GM18511 (cell line): ENCODE results near the gene C1D.

Experiments used
- ATAC-seq: cut with Tn5 transposase; IDR thresholded peaks from one replicate; pipeline ENCODE4 v1.9.1; 2021; ENCODE audit warnings: mild to moderate bottlenecking, moderate library complexity; ENCODE audit not compliant: unreplicated experiment

Gene C1D

DNA sequence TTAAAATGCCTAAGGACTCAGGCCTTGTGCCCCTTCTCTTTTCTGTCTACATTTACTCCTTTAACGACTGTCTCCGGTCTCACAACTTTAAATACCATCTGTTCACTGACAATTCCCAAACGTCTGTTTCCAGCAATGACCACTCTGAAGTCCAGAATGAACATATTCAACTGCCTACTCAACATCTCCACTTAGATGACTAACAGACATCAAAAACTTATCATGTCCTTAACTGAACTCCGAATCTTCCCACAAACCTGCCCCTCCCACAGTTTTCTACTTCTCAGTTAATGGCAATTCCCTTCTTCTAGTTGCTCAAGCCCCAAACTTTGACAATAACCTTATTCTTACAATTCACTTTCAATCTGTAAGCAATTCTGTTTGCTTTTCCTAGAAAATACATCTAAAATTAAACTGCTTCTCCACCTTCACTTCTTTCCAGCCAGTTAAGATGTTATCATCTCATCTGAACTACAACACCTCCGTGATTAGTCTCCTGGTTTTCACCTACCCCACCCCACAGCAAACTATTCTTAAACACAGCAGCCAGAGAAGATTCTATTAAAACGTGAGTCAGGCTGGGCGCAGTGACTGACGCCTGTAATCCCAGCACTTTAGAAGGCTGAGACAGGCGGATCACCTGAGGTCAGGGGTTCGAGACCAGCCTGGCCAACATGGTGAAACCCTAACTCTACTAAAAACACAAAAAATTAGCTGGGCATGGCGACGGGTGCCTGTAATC is 2.8 kb downstream of the C1D start:
- no peak for ATAC-seq

DNA sequence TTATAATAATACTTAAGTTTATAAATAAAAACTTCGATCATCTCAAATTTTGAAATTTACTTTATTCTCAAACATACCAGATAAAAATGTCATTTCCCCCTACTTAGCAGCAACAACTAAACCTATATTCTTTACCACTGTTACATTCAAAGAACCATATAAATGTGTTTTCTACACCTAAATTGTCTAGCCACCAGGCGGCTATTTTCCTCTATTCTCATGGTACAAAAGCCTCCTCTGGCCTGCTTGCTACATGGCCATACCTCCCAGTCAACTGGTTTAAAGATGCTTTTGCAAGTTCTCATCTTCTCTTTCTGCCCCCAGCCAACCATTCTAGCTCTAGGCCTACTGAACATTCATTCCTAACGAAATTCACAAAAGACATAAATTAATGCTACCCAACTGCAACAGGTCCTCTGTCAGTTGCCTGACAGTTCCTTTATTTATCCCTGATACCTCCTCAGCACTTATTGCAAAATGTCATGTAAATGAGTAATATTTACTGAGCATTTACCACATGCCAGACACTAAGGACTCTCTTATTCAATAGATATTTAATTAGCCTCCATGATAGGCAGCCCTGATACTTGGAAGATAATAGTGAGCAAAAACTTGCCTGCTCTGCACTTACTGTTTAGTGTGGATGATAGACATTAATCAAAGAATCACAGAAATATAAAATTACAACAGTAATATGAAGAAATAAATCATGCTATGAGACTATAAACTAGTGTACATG is 5.0 kb downstream of the C1D start:
- ATAC-seq = no peak

DNA sequence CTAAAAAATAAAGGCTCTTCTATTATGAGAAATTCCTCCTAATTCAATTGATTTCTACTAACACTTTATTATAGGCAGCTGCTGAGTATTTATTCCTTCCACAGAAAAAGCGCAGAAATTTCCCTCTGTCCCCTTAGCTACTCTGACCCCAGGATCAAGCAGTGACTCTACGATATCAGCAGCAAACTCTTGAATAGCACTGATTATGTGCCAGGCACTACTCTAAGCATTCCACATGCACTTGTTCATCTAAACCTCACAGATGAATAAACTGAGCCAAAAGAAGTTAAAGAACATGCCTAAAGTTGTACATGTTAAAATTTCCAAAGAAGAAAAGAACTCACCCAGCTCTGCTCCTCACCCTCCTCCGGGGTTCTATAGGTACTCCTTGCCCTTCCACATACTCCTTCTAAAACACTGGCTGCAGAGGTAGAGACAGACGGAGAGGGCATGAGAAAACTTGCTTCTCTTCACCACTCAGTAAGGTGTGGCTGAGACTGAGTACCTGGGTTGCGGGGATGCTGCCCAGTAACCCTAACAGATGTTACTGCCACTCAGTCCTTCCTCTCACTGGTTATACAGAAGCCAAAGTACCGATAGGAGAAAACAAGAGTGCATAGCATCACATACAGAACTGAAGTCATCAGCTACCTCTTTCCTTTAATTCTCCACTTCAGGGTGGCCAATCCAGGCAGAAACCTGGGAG is 9.9 kb downstream of the C1D start:
- ATAC-seq = no peak

DNA sequence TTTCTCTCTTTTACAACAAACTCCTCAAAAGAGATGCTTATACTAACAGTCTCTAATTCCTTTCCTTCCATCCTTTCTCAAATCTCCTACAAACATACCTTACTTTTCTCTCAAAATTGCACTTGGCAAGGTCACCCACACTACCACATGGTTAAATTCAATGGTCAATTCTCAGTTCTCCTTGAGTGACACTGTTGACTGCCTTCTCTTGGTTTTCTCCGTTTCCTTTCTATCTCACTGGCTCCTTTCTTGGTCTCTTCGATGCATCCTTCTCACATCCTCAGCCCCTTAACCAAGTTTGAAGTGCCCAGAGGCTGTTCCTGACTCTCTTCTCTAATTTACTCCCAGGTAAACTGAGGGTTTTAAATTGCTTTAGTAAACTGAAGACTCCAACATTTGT is 12.5 kb downstream of the C1D start:
- peak; percentile 66 for ATAC-seq

DNA sequence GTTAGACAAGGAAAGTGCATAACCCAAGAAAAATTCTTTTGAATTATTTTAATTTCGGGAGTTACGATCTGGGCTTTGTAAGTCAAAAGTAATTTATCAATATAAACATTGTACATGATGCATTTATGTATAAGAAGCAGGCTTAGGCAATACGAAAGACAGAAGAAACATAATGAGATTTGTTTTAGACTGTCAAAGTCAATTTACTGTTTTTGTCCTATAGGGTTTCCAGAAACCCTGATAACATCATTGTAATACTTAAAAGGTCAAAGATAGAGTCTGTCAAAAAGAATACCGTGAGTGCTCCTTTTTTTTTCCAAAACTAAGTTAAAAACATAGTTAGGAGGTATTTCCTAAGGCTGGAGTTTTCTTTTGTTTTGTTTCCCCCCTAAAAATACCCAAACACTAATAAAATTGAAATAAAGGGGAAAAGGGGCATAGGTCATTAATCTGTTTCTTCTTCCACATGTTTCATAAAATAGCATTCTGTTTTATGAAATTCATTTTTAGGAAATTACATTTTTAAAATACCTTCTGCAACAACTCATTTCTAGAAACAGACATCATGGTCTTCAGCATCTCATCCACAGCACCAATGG is 16.1 kb downstream of the C1D start:
- ATAC-seq = no peak

DNA sequence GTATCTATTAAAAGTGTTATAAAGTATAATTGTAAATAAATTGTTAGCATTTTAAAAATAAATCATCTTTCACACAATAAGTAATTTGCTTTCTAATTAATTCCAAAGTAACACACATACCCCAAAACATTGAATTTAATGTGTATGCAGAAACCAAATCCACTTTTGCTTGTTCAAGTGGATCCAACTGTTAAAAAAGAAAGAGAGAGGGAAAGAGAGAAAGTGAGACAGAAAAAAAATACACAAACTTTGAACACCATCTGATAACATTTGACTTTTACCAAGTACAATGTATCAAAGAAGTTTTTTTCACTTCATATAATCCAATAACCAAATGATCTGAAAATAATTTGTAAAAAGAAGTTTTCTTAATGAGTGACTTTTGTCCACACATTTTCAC is 16.6 kb downstream of the C1D start:
- ATAC-seq = no peak

DNA sequence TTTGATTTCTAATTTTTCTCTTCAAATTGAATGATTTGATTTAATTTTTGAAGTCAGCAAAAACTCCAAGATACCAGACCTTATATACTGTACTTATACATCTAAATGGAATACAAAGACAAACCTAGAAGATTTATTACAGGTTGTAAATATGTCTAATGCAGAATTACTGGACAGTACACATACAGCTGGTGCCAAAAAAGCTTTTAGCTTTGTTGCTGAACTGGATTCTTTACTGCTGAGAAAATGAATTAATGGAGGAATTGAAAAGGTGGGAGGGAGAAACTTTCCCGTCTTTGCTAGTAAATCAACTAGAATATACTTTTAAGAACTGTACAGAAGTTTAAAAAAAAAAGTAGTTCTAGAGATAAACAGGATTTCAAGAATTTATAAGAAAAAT is 17.5 kb downstream of the C1D start:
- ATAC-seq = no peak

DNA sequence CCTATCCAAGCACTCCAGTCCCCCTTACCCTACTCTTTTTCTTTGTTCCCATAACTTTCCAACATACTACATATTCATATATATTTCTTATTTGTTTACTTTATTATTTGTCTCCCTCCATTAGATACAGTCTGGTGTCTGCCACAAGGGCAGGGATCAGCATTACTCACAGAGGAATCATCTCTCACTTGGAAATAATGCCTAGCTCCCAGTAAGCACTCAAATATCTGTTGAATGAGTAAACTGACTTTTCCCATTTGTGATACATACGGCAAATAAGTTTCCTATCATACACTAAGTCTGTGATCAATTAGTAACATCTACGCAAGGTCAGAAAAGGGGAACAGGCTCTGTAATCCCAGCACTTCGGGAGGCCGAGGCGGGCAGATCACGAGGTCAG is 18.7 kb downstream of the C1D start:
- ATAC-seq = no peak

DNA sequence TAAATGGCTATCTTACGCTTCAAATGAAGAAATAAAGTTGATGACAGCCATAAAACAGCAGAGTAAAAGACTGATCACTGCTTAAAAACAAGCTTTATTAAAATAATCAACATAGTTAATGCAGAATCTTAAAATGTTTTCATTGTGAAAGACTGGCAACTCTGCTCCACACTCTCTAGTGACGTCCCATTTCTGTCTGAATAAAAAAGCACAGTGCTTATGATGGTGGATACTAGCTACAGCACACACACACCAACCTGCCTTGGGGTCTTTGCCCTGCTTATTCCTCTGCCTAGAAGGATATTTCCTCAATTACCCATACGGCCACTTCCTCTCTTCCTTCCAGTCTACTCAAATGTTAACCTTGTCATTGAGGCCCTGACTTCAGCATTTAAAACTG is 19.1 kb downstream of the C1D start:
- no peak for ATAC-seq

DNA sequence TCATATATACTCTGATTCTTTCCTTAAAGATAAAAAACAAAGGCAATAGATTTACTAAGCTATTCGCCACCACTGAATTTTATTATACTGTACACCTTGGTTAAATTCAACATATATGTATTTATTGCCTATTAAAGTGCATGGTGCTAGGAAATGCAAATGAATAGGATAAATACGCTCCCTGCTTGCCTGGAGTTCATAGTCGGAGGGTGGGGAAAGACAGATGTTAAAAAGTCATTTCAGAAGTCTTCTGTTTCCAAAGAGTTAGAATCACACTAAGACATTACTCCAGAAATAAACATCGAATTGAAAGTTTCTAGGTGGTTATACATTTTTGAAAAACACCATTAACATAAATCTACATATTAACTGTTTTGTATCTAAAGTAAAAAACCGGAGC is 19.8 kb downstream of the C1D start:
- no peak for ATAC-seq

DNA sequence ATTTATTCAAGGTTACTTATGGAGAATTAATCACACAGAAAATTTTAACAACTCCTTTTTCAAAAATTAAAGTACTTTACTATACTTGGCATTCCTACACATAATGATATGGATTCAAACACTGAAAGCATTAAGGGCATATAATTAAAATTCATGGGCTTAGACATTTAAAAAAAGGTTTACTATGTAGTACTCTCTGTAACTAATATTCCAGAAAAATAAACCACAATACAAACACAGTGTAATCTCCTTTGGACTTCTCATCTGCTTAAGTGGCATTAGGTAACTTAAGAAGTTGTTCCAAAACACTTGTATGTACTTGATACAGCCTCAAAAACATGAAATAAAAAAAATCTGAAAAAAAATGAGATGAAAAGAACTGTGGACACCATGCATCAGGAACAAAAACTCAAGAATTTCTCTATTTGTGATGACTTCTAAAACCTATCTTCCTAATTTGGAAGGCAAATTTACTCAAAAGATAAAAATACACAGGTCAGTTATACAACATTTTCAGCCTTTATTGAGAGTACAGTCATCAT is 21.0 kb downstream of the C1D start:
- no peak for ATAC-seq

DNA sequence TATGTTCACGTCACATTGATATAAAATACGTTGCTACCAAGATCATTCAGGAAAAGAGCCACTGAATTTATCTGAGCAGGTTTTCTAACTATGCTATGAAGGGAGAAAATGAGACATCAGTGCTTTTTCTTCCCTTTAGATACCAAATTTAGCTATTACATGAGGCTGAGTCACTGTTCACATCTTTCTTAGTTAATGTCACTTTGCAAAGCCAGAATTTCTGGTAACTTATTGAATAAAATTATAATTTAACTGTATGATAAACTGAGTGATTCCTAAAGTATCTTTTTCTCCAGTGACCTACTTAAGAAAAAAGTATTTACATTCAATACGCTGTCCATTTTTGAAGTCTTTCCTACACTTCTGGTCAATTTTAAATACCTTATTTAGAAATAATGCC is 22.7 kb downstream of the C1D start:
- no peak for ATAC-seq

DNA sequence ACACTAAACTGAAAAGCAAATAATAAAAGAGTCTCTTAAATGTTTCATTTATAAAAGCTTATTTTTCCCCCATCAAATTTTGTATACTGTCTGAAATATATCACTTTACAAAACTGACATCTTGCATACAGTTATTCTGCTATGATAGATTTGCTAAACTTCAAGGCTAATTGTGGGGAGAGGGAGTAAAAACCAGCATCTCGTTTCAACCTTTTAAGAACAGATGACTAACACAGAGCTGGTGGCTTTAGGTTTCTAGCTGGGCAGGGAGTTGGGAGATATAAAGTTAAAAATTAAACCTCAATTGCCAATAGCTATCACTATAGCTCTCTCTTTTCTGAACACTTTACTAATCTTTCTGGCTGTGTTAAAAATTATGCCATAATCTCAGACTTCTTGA is 23.5 kb downstream of the C1D start:
- no peak for ATAC-seq

DNA sequence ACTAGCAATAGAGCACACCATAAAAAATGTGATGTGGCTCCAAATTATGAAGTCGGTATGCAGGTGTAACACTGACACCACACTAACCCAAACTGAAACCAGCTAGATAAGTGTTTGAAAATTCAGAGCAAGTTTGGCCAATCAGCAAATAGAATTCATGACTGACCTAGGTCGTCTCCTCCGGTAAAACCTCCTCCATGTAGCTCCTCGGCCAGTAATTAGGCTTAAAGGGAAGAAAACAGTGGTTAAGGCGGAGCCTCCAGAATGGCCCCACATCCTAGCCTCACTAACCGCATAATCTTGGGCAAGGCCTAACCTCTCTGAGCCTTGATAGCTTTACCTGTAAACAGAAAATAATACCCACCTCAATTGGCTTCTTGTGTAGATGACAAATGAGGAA is 30.1 kb downstream of the C1D start:
- no peak for ATAC-seq

DNA sequence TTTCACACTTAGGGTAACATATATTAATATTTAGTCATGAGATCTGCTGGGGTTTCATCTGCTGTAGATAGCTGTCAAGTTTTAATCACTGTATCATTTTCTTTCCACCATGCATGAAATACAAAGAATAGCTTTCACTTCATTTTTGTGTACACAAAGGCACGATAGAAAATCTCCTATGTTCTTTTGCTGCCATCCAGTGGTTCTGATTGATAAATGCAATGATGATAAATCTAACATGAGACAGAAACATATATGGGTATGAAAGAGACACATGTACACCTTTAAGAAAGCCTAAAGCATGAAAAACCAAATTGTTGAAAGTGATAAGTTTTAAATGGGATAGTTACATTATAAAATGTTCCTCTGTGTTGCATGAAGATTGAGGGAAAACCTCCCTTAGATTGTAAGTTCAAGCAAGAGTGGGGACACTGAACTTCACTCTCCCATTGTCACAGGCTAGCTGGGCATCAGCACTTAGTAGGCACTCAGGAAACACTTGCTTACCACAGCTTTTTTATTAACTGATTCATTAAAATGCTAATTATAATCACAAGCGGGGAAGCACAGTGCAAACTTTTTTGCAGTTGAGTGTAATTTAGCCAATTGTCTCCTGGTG is 31.2 kb downstream of the C1D start:
- ATAC-seq = peak; percentile 79

DNA sequence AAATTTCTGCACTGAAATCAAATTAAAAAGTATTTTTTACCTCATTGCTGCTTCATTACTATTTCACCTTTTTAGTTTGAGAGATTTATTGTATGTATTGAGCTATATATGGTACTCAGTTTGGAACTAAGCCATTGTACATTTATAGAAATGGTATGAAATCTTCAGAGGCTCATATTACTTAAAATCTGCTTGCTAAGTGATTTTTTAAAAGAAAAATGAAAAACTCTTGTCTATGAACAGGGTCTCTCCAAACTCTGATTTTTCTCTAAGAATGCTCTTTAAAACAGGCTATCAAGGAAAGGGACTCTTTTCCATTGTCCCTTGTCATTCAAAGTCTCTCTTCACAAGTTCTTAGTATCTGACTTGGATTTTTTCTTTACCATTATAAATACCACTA is 31.8 kb downstream of the C1D start:
- ATAC-seq = no peak

DNA sequence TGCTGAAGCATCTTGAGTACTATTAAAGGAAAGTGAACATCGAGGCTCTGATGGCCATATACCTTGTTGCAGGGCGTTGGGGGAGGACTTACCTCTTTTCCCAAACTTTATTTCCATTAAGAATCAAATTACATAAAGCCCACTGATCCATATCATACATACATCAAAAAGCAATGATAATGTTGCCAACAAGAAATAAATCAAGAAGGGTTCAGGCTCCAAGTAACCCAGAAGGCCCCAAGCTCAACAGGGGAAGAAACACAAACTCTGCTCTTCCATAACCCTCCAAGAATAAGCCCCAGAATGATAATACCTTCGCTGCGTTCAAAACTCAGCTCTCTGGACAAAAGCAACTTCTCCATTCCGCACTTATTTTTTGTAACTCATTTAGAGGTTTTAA is 32.3 kb downstream of the C1D start:
- no peak for ATAC-seq

DNA sequence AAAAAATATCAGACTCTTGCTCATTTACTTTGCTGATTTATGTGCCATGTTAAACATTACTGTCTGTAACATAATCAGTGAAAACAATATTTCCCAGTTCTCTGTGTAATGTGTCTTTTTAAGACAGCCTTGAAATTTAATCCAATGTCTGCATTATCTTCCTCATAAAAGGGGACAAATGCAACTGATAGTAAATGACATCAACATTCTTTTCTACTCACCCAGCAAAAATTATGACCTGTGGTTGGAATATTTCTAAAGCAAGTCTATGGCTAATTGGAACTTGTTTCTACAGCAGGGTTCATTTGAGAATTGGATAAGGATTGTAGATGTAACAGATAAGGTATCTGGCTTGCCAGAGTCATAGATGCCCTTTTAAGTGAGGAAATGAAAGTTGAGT is 34.8 kb downstream of the C1D start:
- no peak for ATAC-seq

DNA sequence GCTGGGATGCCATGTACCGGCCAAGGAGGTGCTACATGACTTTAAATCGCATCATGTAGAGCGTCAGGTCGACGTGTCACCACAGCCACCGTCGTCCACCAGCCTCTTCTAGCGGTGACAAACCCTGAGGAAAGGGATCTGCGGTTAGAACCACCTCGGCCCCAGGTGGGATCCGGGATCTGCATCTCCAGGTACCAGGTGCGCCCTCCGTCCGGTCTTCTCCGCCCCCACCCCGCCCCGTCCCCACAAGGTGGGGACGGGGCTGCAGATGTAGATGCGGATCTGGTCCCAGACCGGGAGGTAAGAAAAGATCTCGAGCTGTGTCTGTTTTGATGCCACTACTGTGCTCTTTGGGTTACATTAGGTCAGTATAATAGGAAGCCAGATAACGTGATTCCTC is 38.4 kb downstream of the C1D start:
- ATAC-seq = no peak

DNA sequence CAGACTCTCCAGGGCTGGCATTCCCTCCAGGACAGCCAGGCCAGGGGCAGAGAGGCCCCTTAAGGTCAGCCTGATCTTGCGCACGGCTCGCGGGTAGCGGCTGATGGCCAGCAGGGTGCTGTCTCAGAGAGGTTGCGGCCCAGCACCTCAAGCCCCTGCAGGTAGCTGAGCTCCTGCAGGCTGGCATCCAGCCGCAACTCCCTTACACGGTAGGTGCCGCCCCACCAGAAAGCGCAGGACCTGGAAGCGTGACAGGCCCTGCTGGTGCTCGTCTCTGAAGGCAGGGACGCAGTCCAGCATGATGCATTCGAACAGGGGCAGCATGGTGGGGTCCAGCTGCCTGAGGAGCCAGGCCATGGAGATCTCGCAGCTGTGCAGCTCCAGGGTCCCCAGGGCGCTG is 38.9 kb downstream of the C1D start:
- ATAC-seq = no peak

DNA sequence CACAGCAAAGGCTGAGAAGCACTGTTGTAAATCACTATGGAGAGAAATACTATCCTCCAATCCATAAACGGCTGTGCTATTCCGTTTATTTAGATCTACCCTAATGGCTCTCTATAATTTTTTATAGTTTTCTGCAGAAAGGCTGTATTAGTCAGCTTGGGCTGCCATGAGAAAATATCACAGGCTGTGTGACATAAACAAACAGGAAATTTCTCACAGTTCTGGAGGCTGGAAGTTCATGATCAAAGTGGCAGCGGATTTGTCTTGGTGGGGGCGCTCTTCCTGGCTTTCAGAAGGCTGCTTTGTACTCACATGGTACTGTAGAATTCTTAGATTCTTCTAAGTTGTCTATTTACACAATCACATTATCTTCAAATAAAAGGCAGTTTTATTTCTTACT is 44.1 kb downstream of the C1D start:
- ATAC-seq = no peak
